ENCODE measurements around the gene GALNT12.

The GALNT12 gene

GRCh38 chr9:98807070-98807813, at the start of gene GALNT12:
GALNT12 (plus strand) TSS chr9:98807670; CDS start chr9:98807699, 29 bp downstream.
- peak; percentile 42 for DNase-seq (ENCODE audit: low read depth)

DNA sequence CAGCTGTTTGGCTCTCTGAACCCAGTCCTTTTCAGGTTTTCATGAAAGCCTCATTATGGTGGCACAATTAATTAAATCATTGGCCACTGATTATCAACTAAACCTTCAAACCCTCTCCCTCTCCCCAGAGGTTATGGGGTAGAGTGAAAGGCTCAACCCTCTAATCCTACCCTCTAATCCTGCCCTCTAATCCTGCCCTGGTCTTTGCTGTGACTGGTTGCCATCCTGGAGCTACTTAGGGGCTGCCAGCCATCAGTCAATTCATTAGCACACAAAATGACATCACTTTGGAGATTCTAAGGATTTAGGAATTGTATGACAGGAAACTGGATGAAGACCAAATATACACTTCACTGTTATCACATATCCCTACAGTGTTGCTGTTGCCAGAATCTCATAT, 47.2 kb upstream of the GALNT12 start:
- no peak for DNase-seq (ENCODE audit: low read depth)

DNA sequence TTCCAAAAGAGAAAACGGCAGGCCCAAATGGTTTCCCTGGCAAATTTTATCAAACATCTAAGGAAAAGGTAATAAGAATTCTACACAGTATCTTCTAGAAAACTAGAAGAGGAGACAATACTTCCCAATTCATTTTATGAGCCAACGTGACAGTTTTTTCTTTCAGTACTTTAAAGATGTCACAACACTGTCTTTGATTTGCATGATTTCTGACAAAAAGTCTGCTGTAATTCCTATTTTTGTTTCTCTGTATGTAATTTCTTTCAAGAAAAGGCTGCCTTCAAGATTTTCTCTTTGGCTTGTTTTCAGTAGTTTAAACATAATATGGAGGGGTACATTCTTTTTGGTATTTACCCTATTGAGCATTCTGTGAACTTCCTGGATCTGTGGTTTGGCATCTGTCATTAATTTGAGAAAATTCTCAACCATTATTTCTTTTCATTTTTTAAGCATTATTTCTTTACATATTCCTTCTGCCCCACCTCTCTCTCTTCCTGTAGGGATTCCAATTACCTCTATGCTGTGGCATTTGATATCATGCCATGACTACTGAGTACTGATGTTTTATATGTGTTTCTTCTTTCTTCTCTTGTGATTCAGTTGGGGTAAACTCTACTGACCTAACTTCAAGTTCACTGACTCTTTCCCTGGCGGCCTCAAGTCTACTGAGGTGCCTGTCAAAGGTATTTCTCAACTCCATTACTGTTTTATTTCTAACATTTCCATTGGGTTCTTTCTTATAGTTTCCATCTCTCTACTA, 43.3 kb upstream of the GALNT12 start:
- no peak for DNase-seq (ENCODE audit: low read depth)

DNA sequence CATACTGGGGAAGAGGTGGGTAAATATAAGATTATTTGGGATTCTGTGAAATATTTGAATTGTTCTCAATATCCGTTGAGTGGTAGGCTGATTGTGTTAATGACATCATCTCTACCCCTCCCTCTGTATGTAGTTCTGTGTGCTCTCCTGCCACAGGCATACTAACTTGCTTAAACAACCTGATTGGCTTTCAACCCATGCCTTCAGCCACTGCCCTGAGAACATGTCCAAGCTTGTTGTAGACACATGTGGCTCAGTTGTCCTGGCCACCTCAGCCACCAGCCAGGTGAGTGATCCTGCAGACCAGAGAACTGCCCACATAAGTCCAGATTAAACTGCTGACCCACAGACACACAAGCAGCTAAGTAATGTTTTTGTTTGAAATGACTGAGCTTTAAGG, 42.2 kb upstream of the GALNT12 start:
- no peak for DNase-seq (ENCODE audit: low read depth)

GRCh38 chr9:98766586-98766985, 40.9 kb upstream of the GALNT12 start:
- DNase-seq (ENCODE audit: low read depth), result no peak

DNA sequence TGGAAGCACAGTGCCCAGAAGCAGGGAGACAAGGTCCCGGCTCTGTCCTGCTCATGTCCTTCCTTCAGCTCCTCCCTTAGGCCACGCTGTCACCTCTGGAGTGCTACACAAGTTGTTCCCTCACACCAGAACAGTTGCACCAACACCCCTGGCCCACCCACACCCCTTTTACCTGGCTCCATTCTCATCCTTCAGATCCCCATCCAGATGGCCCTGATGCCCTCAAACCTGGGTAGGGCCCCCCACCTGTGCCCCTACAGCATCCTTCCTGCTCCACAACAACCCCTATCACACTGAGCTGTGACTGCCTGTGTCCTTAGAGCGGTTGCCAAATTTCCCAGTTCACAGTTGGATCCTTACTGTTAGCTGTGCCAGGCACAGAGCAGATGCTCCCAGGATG, 40.3 kb upstream of the GALNT12 start:
- no peak for DNase-seq (ENCODE audit: low read depth)

DNA sequence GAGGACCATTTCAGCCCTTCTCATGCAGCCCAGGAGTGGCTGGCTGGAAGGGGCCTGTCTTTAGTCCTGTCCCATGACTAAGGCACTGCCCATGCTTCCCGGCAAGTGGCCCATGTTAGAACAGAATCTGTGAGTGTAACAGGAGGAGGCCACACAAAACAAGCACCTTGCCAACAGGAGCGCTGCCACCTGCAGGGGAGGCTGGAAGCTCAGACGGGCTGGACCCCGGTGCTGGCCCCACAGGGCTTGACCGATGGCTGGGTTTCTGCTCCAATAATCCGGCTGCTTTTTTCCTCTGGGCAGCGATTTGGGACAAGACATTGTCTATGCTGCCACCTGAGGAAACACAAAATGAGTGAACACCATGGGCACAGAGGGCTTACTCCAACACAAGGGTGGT, 39.6 kb upstream of the GALNT12 start:
- DNase-seq (ENCODE audit: low read depth), result no peak

- no peak for DNase-seq (ENCODE audit: low read depth)
These were observed 39.1 kb upstream of the GALNT12 start for GRCh38 chr9:98768344-98768743.

DNA sequence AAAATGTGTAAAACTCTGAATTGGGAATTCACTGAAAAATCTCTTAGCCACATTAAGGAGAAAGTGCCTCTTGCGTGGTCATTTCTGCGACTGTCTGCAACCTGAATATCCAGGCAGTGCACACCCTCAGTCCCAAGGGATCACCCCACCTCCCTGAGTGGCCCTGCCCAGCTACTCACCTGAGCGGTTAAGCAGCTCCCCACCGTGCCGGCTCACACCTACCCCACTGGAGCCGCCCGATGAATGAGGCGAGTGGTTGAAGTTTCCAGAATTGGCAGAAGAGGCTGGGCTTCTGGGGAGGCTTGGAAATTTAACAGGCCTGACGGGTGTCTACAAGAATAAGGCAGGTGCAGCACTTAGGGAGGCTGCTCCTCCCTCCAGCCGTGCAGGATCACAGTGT, 36.8 kb upstream of the GALNT12 start:
- no peak for DNase-seq (ENCODE audit: low read depth)

DNA sequence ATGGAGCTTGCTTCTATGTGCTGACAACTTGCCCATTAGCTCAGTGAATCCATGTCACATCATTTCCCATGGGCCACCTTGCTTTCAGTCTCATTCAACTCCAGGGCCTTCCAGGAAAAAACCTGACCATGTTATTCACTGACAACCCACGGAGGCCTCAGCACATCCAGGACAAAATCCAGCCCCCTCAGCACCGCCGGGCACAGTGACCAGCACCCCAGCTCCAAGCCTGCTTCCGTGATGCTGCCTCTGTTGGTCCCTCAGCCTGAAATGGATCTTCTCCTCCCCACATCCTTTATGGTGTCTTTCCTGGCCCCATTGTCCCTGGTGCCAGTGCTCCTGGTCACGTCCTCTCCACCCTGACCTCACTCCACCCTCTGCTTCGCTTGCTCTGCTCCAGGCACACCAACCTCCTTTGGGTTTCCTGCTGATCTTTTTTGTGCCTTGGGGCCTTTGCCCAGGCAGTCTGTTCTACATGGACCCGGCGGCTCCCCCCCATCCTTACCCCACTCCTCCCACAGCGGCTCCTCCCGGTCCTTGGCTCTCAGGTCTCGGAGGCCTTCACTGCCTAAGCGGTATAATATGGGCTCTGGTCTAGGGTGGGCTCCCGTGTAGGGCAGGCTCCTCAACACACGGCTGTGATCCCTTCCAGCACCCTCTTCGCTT, 36.1 kb upstream of the GALNT12 start:
- DNase-seq (ENCODE audit: low read depth), result no peak

DNA sequence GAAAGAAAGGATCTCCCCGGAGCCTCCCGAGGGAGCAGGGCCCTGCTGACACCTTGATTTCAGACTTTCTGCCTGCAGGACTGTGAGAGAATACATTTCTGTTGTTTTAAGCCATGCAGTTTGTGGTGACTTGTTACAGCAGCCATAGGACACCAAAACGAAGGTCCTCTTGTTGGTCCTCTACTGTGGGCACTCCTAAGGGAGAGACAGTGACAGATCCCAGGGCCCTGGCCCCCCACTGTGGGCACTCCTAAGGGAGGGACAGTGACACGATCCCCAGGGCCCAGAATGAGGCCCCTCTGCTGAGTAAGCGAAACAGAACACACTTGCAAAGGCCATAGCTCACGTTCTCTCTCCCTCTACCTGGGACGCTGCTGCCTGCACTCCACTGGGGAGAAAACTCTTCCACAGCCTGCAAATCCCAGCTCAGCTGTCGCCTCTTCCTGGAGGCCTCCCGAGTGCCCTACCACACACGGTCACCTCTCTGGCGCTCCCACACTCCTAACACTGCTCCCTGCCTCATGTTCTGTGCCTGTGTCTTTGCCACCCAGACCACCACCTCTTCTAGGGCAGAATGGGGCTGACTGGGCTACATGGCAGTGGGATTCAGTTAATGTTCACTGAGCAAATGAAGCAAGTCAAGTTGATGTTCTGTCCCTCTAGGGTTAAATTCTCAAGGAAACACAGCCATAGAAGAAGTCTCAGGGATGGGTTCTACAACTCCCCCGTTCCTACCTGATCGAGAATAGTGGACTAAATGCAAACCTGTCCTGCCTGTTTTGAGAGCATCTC, 34.9 kb upstream of the GALNT12 start:
- DNase-seq (ENCODE audit: low read depth), result no peak

- no peak for DNase-seq (ENCODE audit: low read depth)
These were observed 33.7 kb upstream of the GALNT12 start for GRCh38 chr9:98773721-98774120.

- DNase-seq (ENCODE audit: low read depth), result peak; percentile 16
These were observed 32.7 kb upstream of the GALNT12 start for GRCh38 chr9:98774746-98775145.

DNA sequence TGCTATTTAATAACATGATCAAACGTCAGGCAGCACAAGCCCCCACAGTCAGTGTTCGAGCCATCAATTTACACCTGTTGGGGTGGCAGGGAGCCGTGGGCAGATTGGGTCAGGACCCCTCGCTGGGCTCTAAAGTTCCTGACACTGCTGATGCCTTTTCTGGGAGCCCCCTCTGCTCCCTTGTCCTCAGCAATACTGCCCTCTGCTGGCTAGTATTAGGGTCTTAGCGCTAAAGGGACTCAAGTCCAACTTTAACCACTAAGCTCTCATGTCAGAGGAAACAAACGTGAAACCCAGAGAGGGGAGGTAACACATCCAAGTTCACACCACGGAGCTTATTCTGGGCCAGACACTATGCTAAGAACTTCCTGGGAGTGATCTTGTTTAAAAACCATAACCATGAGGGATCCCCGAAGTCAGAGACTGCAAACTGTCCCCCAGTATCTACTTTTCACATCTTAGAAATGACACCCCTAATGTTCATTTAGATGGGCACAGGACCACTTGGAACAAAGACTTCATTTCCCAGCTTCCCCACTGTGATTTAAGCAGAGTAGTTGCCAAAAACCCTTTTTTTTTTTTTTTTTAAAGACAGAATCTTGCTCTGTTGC, 31.5 kb upstream of the GALNT12 start:
- no peak for DNase-seq (ENCODE audit: low read depth)

DNA sequence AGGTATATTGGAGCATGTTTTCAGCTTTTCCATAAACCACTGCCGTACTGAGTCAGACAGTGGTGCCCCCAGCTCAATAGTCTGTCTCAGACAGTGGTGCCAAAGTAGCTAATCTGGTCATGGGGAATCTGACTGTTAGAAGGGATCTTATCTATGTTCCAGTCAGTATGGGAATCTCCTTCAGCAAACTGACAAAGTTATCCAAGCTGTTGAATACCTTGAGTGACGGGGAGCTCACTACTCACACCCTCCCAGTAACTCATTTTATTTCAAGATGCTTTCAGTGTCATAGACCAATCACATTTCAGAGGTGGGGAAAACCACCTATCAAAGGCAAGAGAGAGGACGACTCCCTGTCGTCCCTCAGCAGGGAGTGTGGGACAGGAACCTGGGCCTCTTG, 29.9 kb upstream of the GALNT12 start:
- no peak for DNase-seq (ENCODE audit: low read depth)

DNA sequence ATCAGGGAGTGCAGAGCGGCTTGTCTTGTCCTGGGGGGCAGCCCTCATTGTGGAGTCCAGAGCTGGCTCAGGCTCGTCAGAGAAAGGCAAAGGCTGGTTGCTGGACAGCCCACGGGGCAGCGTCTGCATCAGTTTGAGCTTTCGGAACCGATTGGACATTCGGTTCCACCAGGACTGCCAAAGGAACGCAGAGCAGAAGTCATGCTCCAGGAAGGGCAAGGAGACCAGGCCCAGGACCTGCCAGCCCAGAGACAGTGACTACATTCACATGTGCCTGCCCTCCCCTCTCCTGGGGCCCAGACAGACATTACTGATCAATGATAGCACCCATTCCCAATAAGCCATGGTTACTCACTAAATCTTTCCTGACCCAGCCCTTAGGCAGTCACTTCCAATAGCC, 29.2 kb upstream of the GALNT12 start:
- DNase-seq (ENCODE audit: low read depth), result no peak

DNA sequence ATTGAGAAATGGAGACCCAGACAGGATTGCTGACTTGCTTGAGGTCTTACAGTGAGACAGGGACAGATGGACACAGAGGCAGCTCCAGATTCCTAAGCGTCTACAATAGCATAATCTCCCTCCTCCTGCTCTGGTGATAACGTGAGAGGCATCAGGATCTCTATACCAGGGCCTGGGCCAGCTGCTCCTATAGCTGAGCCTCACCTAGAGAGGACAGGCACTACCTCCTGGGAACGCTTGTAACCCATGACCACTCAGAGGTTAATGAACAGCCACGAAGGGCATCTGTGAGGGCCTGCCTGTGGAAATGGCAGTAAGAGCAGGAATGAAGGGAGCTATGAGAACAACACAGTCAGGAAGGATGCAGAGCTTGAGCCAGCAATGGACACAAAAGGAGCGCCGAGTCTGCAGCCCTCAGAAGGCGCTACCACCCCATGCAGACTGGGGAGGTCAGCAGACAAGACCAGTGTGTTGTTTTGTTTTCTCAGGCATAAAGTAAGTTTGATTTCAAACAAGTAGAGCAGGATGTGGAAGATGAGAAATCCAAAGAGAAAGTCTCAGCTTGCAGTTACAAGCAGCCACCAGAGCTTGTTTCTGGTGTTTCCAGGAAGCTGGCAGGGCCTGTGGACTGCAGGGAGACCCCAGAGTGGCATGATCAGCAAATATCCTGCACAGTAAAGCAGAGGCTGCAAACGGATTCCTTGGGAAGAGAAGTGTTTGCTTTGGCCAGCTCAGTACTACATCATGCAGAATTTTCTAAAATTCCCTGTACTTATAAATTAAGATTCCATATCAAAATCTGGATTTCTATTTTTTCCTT, 28.5 kb upstream of the GALNT12 start:
- DNase-seq (ENCODE audit: low read depth), result no peak

DNA sequence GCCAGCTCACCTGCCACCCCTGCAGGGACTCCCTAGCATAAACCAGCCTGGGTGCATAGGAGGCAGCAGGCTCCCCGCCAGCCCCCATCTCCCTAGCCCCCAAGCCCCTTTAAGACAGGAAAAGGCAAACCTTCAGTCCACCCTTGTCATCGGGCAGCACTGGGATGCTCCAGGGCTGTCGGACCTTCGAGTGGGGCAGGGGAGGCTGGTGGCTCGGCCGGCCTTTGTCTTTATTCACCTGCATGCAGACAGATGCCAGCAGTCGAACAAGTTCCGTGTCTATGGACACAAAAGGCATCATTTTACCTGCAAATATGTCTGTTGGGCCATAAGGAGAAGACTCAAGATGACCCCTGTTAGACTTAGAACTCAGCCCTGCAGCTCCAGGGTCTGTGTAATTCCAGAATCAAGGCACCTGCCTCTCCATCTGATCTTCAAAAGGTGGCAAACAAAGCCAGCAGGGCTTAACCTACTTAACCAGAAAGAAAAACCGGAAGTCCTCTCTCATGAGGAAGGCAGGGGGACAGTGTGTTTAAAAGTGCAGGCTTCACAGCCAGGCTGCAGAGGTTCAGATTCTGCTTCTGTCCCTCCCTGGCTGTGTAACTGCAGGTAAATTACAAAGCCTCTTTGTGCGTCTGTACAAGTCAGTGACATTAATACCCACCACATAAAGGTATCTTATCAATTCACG, 27.3 kb upstream of the GALNT12 start:
- DNase-seq (ENCODE audit: low read depth), result no peak

- DNase-seq (ENCODE audit: low read depth), result no peak
These were observed 25.7 kb upstream of the GALNT12 start for GRCh38 chr9:98781588-98782383.

Data from activated T-cell treated with anti-CD3 and anti-CD28 coated beads for 48 hours (primary cell).